NCI-H2029 (cell line): ENCODE data around the gene FOXO4.

Experiments used
- DNase-seq: peaks from one replicate; lab custom pipeline; 2025; lab: John Stamatoyannopoulos, UW

FOXO4 gene

GRCh38 chrX:71143508-71143907 lies 47.9 kb downstream of the FOXO4 start:
- DNase-seq = peak; percentile 8

- DNase-seq = no peak
Measured at GRCh38 chrX:71144651-71145050, 49.0 kb downstream of the FOXO4 start, which contains the start of gene NLGN3. Gene NLGN3 (plus strand): TSS chrX:71144841. CDS start chrX:71147750, 2,909 bp downstream.

- DNase-seq = no peak
Measured at GRCh38 chrX:71147496-71148277, 52.0 kb downstream of the FOXO4 start.

GRCh38 chrX:71148278-71148663 lies 52.6 kb downstream of the FOXO4 start:
- DNase-seq = no peak

GRCh38 chrX:71151366-71151765 lies 55.7 kb downstream of the FOXO4 start:
- no peak for DNase-seq
